Neural crest cell (in vitro differentiated cells): ENCODE results near the gene SDHD. TPM values are rescaled to one million over a fixed set of nuclear protein-coding genes. Genes with fewer than 3 reads are reported as not detected.
"Not testable (repeated sequence)": the region's sequence is repeated elsewhere in the genome, so short reads cannot be mapped to it uniquely, and the experiment has no call there.

ENCODE experiments used
- DNase-seq: peaks from one replicate; pipeline ENCODE4 v3.0.0; 2021; ENCODE audit warnings: low read depth, mixed read lengths, low spot score
- H3K27ac Mint-ChIP-seq: one replicate; pipeline ENCODE4 v1.8.0; 2021; ENCODE audit warnings: mild to moderate bottlenecking, mixed read lengths; ENCODE audit not compliant: unreplicated experiment
- H3K27me3 Mint-ChIP-seq: 2 replicates; pipeline ENCODE4 v1.8.0; 2021; ENCODE audit warnings: low read depth, mild to moderate bottlenecking, mixed read lengths
- H3K36me3 Mint-ChIP-seq: 2 replicates; pipeline ENCODE4 v1.8.0; 2021; ENCODE audit warnings: low read depth, mild to moderate bottlenecking, mixed read lengths
- H3K4me1 Mint-ChIP-seq: 2 replicates; pipeline ENCODE4 v1.8.0; 2021; ENCODE audit warnings: mixed read lengths
- H3K4me3 Mint-ChIP-seq: one replicate; pipeline ENCODE4 v1.8.0; 2021; ENCODE audit warnings: mild to moderate bottlenecking, mixed read lengths
- H3K9me3 Mint-ChIP-seq: 2 replicates; pipeline ENCODE4 v1.8.0; 2021; ENCODE audit warnings: mixed read lengths
- long read RNA-seq: library from polyadenylated mRNA; unstranded; transcript quantifications from one replicate; pipeline ENCODE4 v2.0.0, GENCODE V29; 2020
- total RNA-seq: library from RNA; stranded (reverse); gene quantifications from 2 replicates; pipeline ENCODE4 v1.2.1, GENCODE V29; 2021
- TF ChIP-seq, protein P1 (sequence below): fragments of 200-600 bp; sonication (generic); conservative IDR thresholded peaks from 2 replicates; pipeline ENCODE4 v1.5.0; 2021; ENCODE audit warnings: antibody characterized with exemption, mild to moderate bottlenecking

SDHD gene
- 41.4 and 48.1 TPM in 2 replicates for total RNA-seq
- long read RNA-seq, transcript SDHD-201 (4 exons, 1,439 nt): major isoform, 180 of 186 reads
- long read RNA-seq, partial matches to known transcripts: 5 of 186 reads
- long read RNA-seq, other reads (novel, unspliced or antisense): 0 of 186 reads

- Mint-ChIP-seq H3K4me3 (peak within 1 kb of the TSS; percentile 94), H3K27ac (peak within 1 kb of the TSS; percentile 98), H3K36me3 (peaks cover 27% of the 10 kb centered on the region), H3K4me1 (peaks cover 45% of the 10 kb centered on the region), H3K9me3 (no peaks in the 10 kb centered on the region), H3K27me3 (no peaks in the 10 kb centered on the region)
- peak; percentile 95 for DNase-seq
- TF ChIP-seq, protein P1, sequence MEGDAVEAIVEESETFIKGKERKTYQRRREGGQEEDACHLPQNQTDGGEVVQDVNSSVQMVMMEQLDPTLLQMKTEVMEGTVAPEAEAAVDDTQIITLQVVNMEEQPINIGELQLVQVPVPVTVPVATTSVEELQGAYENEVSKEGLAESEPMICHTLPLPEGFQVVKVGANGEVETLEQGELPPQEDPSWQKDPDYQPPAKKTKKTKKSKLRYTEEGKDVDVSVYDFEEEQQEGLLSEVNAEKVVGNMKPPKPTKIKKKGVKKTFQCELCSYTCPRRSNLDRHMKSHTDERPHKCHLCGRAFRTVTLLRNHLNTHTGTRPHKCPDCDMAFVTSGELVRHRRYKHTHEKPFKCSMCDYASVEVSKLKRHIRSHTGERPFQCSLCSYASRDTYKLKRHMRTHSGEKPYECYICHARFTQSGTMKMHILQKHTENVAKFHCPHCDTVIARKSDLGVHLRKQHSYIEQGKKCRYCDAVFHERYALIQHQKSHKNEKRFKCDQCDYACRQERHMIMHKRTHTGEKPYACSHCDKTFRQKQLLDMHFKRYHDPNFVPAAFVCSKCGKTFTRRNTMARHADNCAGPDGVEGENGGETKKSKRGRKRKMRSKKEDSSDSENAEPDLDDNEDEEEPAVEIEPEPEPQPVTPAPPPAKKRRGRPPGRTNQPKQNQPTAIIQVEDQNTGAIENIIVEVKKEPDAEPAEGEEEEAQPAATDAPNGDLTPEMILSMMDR: peak; percentile 50
These were observed at the start of gene SDHD, which contains the start of gene TIMM8B for GRCh38 chr11:112086422-112087191. Gene SDHD, plus strand, starts transcription at chr11:112086873. Its CDS starts 35 bp downstream, at chr11:112086908. Gene TIMM8B, minus strand, starts transcription at chr11:112086756. Its CDS starts 33 bp downstream, at chr11:112086723.

GRCh38 chr11:112037527-112037926 lies 49.1 kb upstream of the SDHD start:
- no peaks in the 10 kb centered on the region for H3K4me1 Mint-ChIP-seq
- H3K4me3 Mint-ChIP-seq: no peak overlapping the region
- no peaks in the 10 kb centered on the region for H3K9me3 Mint-ChIP-seq
- H3K27ac Mint-ChIP-seq: no peak overlapping the region
- no peak for DNase-seq
- H3K27me3 Mint-ChIP-seq: no peaks in the 10 kb centered on the region
- peaks cover 13% of the 10 kb centered on the region for H3K36me3 Mint-ChIP-seq
- TF ChIP-seq, protein P1: no peak

DNA sequence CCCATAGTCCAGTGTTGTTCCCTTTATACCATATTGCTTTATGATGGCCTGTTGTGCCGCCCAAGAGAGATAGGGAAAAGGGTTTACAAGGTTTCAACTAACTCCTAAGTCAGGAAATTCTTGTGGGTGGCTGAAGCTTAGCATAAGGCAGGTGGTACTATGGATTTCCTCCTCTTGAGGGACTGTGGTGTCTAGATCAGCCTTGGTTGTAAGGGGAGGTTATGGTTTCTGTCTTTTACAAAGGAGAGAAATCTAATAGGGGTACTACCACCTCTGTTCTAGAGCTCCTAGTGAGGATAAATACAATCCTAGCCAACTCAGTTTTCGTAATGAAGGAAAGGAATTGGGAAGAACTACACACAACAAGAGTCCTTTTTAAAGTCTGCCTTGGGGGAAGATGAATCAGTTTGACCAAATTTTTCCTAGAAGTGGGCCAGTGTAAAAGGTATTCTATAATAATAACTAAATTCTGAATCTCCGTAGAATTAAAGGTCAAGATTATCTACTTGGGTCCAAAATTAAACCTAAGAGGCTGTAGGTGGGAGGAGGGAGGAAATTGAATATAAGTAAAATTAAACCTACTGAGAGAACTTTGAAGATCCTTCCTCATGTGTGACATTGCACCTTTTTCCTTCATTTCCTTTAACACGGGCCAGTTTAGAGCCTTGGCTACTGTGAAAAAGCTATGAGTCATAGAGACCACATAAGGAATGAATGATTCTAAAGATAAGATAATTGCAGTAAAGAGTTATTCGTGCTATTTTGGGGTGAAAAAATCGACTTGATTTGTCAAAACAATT lies 44.3 kb upstream of the SDHD start:
- TF ChIP-seq, protein P1: no peak
- Mint-ChIP-seq H3K4me1 (no peaks in the 10 kb centered on the region), H3K4me3 (no peak overlapping the region), H3K9me3 (peaks cover 5% of the 10 kb centered on the region), H3K36me3 (peaks cover 29% of the 10 kb centered on the region), H3K27me3 (no peaks in the 10 kb centered on the region), H3K27ac (no peak overlapping the region)
- DNase-seq: no peak

DNA sequence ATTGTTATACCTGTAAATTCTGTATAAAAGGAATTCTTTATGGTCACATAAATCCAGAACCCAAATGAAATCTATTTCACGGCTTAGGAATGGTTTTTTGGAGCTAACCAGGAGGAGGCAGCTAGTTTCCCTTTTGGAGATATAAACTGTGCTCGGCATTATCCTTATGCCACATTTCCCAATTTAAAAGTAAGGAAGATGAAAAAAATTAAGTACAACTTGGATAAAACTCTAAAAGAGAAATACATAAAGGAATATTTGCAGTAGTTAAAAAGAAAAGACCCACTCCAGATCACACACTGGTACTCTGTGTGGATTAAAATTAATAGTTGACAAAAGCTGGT lies 43.7 kb upstream of the SDHD start:
- no peak for DNase-seq
- Mint-ChIP-seq H3K27me3 (no peaks in the 10 kb centered on the region), H3K4me1 (no peaks in the 10 kb centered on the region), H3K36me3 (peaks cover 35% of the 10 kb centered on the region), H3K4me3 (no peak overlapping the region), H3K27ac (no peak overlapping the region), H3K9me3 (peaks cover 6% of the 10 kb centered on the region)
- TF ChIP-seq, protein P1: no peak

DNA sequence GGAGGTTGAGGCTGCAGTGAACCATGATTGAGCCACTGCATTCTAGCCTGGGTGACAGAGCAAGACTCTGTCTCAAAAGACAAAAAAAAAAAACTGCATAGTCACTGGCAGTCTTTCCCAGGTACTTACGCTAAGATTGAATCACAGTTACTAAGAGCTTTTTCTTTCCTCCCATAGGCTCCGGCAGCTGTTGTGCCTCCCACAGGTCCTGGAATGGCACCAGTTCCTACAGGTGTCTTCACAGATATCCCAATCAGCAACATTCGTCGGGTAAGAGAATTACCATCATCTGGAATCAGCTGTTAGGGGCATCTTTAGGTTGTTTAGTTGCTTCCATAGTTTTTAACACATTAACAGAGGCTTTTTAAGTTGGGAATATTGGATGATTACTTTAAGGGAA lies 41.7 kb upstream of the SDHD start:
- DNase-seq: no peak
- H3K9me3 Mint-ChIP-seq: peaks cover 6% of the 10 kb centered on the region
- TF ChIP-seq, protein P1: no peak
- no peaks in the 10 kb centered on the region for H3K27me3 Mint-ChIP-seq
- no peaks in the 10 kb centered on the region for H3K4me1 Mint-ChIP-seq
- no peak overlapping the region for H3K27ac Mint-ChIP-seq
- H3K4me3 Mint-ChIP-seq: no peak overlapping the region
- peaks cover 44% of the 10 kb centered on the region for H3K36me3 Mint-ChIP-seq

DNA sequence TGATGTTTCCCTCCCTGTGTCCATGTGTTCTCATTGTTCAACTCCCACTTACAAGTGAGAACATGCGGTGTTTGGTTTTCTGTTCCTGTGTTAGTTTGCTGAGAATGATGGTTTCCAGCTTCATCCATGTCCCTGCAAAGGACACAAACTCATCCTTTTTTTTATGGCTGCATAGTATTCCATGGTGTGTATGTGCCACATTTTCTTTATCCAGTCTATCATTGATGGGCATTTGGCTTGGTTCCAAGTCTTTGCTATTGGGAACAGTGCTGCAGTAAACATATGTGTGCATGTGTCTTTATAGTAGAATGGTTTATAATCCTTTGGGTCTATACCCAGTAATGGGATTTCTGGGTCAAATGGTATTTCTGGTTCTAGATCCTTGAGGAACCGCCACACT lies 40.0 kb upstream of the SDHD start:
- DNase-seq, H3K4me3 Mint-ChIP-seq, H3K4me1 Mint-ChIP-seq, H3K9me3 Mint-ChIP-seq, H3K27ac Mint-ChIP-seq, H3K27me3 Mint-ChIP-seq: not testable (repeated sequence)
- H3K36me3 Mint-ChIP-seq: peaks cover 44% of the 10 kb centered on the region

DNA sequence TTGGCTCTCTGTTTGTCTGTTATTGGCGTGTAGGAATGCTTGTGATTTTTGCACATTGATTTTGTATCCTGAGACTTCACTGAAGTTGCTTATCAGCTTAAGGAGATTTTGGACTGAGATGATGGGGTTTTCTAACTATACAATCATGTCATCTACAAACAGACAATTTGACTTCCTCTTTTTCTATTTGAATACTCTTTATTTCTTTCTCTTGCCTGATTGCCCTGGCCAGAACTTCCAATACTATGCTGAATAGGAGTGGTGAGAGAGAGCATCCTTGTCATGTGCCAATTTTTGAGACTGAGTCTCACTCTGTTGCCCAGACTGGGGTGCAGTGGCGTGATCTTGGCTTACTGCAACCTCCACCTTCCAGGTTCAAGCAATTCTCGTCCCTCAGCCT lies 38.4 kb upstream of the SDHD start:
- H3K27ac Mint-ChIP-seq, H3K4me3 Mint-ChIP-seq, DNase-seq, H3K4me1 Mint-ChIP-seq, H3K27me3 Mint-ChIP-seq, H3K9me3 Mint-ChIP-seq: not testable (repeated sequence)
- H3K36me3 Mint-ChIP-seq: peaks cover 53% of the 10 kb centered on the region
